ENCODE results near the gene EVA1A.

The EVA1A gene

GRCh38 chr2:75518638-75519465 is 41.9 kb downstream of the EVA1A start:
- TF ChIP-seq CTCF (IDR thresholded peaks at IDR 0.05; ENCODE audit: extremely low read depth, missing control alignments), result no peak
- no peak for DNase-seq (ENCODE audit: low spot score)

- TF ChIP-seq CTCF (IDR thresholded peaks at IDR 0.05; ENCODE audit: extremely low read depth, missing control alignments), result no peak
- no peak for DNase-seq (ENCODE audit: low spot score)
Measured at GRCh38 chr2:75517547-75518230, 43.0 kb downstream of the EVA1A start.

GRCh38 chr2:75516378-75517360 is 44.1 kb downstream of the EVA1A start:
- no peak for TF ChIP-seq CTCF (IDR thresholded peaks at IDR 0.05; ENCODE audit: extremely low read depth, missing control alignments)
- DNase-seq (ENCODE audit: low spot score), result no peak

GRCh38 chr2:75515584-75516368 is 45.0 kb downstream of the EVA1A start:
- TF ChIP-seq CTCF (IDR thresholded peaks at IDR 0.05; ENCODE audit: extremely low read depth, missing control alignments), result no peak
- no peak for DNase-seq (ENCODE audit: low spot score)

GRCh38 chr2:75513616-75514170 is 47.0 kb downstream of the EVA1A start:
- no peak for TF ChIP-seq CTCF (IDR thresholded peaks at IDR 0.05; ENCODE audit: extremely low read depth, missing control alignments)
- DNase-seq (ENCODE audit: low spot score), result no peak

- no peak for DNase-seq (ENCODE audit: low spot score)
Measured at GRCh38 chr2:75512455-75513212, 48.1 kb downstream of the EVA1A start.

More at GRCh38 chr2:75512455-75513212, 48.1 kb downstream of the EVA1A start:
- no peak for TF ChIP-seq CTCF (IDR thresholded peaks at IDR 0.05; ENCODE audit: extremely low read depth, missing control alignments)

Data from GM20000 (cell line).